ENCODE data around the gene TSHZ2.

Gene TSHZ2

DNA sequence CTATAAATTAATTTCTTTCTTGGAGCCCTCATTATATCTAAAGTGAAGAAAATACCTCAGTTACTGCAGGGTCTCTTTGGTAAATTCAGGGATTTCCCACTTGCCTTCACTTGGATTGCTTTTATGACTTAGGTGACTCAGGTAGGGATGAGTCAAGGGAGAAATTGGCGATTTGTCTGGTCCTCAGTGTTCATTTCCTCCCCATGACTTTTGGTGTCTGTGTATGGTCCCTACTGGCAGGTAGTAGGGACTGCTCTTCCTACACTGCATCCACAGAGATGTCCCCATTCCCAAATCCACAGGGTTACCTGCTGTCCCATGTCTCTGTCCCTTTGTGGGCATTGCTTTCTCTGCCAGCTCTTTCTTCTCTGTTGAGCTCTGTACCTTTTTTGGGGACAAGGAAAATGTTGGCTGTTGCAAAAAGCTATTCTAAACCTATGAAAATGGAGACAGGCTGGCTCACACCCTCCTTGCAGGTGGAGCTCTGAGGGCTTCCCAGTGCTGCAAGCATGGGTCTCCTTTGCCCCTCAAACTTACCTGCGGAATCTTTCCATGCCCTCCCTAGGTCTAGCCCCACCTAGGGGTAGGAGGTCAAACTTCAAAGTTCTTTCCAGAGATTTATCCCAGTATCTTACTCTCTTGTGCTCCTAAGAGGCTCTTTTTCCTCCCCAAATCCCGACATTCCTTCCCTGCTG is 409.6 kb downstream of the TSHZ2 start:
- no peak overlapping the region for H3K4me3 ChIP-seq (ENCODE audit: low read length)
- H3K4me1 ChIP-seq (ENCODE audit: low read length) = no peaks in the 10 kb centered on the region
- no peak overlapping the region for H3K27ac ChIP-seq (ENCODE audit: low read length)
- no peak overlapping the region for H3K4me2 ChIP-seq (ENCODE audit: low read length)
- no peaks in the 10 kb centered on the region for H3K79me2 ChIP-seq (ENCODE audit: low read length)
- H3K9ac ChIP-seq (ENCODE audit: low read length) = no peak overlapping the region
- no peaks in the 10 kb centered on the region for H3K27me3 ChIP-seq (ENCODE audit: low read depth, low read length)
- no peaks in the 10 kb centered on the region for H3K36me3 ChIP-seq (replicated peaks; ENCODE audit: low read depth, low read length)
- H3K9me3 ChIP-seq (ENCODE audit: insufficient read depth, low read length) = no peaks in the 10 kb centered on the region
- H2AFZ ChIP-seq (ENCODE audit: low read depth, low read length) = no peak overlapping the region
- no peak for TF ChIP-seq EZH2phosphoT487 (IDR thresholded peaks at IDR 0.05; ENCODE audit: low read depth)
- TF ChIP-seq, protein P1, sequence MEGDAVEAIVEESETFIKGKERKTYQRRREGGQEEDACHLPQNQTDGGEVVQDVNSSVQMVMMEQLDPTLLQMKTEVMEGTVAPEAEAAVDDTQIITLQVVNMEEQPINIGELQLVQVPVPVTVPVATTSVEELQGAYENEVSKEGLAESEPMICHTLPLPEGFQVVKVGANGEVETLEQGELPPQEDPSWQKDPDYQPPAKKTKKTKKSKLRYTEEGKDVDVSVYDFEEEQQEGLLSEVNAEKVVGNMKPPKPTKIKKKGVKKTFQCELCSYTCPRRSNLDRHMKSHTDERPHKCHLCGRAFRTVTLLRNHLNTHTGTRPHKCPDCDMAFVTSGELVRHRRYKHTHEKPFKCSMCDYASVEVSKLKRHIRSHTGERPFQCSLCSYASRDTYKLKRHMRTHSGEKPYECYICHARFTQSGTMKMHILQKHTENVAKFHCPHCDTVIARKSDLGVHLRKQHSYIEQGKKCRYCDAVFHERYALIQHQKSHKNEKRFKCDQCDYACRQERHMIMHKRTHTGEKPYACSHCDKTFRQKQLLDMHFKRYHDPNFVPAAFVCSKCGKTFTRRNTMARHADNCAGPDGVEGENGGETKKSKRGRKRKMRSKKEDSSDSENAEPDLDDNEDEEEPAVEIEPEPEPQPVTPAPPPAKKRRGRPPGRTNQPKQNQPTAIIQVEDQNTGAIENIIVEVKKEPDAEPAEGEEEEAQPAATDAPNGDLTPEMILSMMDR (IDR thresholded peaks at IDR 0.05; ENCODE audit: low read depth, low read length) = peak; percentile 44
- no peaks in the 10 kb centered on the region for H4K20me1 ChIP-seq (ENCODE audit: insufficient read depth, low read length)

DNA sequence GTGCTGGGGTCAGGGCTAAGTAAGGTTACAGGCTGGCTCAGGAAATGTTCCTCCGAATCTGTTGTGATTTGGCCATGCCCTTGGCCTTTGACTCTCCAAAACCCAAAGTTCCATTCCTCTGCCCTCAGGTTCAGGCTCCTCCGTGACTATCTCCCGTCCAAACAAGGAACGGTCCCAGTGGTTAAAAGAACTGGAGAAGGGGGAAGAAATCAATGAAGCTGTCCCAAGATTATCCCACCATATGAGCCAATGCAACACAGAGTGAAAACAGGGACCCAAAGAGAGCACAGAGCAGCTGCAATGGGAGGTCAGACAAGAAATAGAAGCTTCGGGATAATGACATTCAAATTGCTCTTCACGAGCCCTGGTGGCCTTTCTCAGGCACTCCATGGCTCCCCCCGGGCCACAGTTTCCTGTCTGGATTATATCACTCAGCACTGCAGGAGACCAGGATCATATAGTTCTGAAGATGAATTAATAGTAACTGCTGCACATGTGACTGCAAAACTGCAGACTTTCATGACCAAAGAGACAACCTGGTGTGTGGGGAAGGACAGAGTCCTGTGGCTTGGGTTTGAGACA is 410.2 kb downstream of the TSHZ2 start:
- Histone ChIP-seq H3K27me3 (ENCODE audit: low read depth, low read length) (no peaks in the 10 kb centered on the region), H3K4me2 (ENCODE audit: low read length) (no peak overlapping the region), H2AFZ (ENCODE audit: low read depth, low read length) (no peak overlapping the region), H3K9ac (ENCODE audit: low read length) (no peak overlapping the region), H3K4me3 (ENCODE audit: low read length) (no peak overlapping the region), H3K4me1 (ENCODE audit: low read length) (no peaks in the 10 kb centered on the region), H3K27ac (ENCODE audit: low read length) (no peak overlapping the region), H4K20me1 (ENCODE audit: insufficient read depth, low read length) (no peaks in the 10 kb centered on the region), H3K36me3 (replicated peaks; ENCODE audit: low read depth, low read length) (no peaks in the 10 kb centered on the region), H3K9me3 (ENCODE audit: insufficient read depth, low read length) (no peaks in the 10 kb centered on the region), H3K79me2 (ENCODE audit: low read length) (no peaks in the 10 kb centered on the region)
- TF ChIP-seq, protein P1 (IDR thresholded peaks at IDR 0.05; ENCODE audit: low read depth, low read length) = no peak
- no peak for TF ChIP-seq EZH2phosphoT487 (IDR thresholded peaks at IDR 0.05; ENCODE audit: low read depth)

DNA sequence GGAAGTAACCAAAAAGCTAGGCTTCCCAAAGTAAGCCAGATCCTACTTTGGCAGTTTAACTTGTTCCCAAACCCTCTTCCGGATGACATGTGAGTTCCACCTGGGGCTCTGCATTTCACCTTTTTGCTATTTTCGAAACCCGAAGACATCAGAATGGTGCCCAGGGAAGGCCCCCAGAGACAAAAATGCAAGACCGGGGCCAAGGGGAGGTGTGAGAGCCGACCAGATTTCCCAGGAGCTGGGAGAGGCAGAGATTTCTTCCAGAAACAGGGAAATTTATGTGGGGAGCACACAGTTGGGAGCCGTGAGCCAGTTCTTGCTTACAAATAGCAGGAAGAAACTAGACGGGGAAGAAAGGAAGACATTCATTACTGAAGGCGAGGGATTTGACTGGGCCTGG is 411.8 kb downstream of the TSHZ2 start:
- Histone ChIP-seq H3K9me3 (ENCODE audit: insufficient read depth, low read length) (no peaks in the 10 kb centered on the region), H3K36me3 (replicated peaks; ENCODE audit: low read depth, low read length) (no peaks in the 10 kb centered on the region), H3K9ac (ENCODE audit: low read length) (no peak overlapping the region), H3K4me1 (ENCODE audit: low read length) (no peaks in the 10 kb centered on the region), H3K27ac (ENCODE audit: low read length) (no peak overlapping the region), H2AFZ (ENCODE audit: low read depth, low read length) (no peak overlapping the region), H3K4me2 (ENCODE audit: low read length) (no peak overlapping the region), H4K20me1 (ENCODE audit: insufficient read depth, low read length) (no peaks in the 10 kb centered on the region), H3K4me3 (ENCODE audit: low read length) (no peak overlapping the region), H3K79me2 (ENCODE audit: low read length) (no peaks in the 10 kb centered on the region), H3K27me3 (ENCODE audit: low read depth, low read length) (no peaks in the 10 kb centered on the region)
- no peak for TF ChIP-seq EZH2phosphoT487 (IDR thresholded peaks at IDR 0.05; ENCODE audit: low read depth)
- TF ChIP-seq, protein P1 (IDR thresholded peaks at IDR 0.05; ENCODE audit: low read depth, low read length) = no peak

DNA sequence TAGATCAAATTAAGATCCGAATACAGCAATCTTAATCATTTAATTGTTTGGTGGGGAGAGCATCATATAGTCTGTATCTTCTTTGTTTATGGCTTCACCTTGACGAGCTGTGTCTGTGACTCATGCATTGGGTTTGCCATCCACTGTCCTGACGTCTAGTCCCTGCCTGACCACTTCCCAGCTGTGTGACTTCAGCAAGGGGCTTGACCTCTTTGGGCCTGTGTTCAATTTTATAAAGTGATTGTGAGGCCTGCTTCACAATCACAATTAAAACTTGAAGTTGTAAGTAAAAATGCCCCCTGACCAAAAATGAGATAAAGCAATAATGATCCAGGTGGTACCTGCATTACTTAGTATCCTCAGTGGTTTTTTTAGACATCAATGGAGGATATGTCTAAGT is 412.2 kb downstream of the TSHZ2 start:
- Histone ChIP-seq H3K4me3 (ENCODE audit: low read length) (no peak overlapping the region), H2AFZ (ENCODE audit: low read depth, low read length) (no peak overlapping the region), H3K36me3 (replicated peaks; ENCODE audit: low read depth, low read length) (no peaks in the 10 kb centered on the region), H3K9me3 (ENCODE audit: insufficient read depth, low read length) (no peaks in the 10 kb centered on the region), H3K27ac (ENCODE audit: low read length) (no peak overlapping the region), H3K79me2 (ENCODE audit: low read length) (no peaks in the 10 kb centered on the region), H3K4me2 (ENCODE audit: low read length) (no peak overlapping the region), H3K27me3 (ENCODE audit: low read depth, low read length) (no peaks in the 10 kb centered on the region), H3K9ac (ENCODE audit: low read length) (no peak overlapping the region), H3K4me1 (ENCODE audit: low read length) (no peaks in the 10 kb centered on the region), H4K20me1 (ENCODE audit: insufficient read depth, low read length) (no peaks in the 10 kb centered on the region)
- TF ChIP-seq EZH2phosphoT487 (IDR thresholded peaks at IDR 0.05; ENCODE audit: low read depth) = no peak
- TF ChIP-seq, protein P1 (IDR thresholded peaks at IDR 0.05; ENCODE audit: low read depth, low read length) = no peak
